Measurements from ENCODE around the gene TEAD2. TPM values are rescaled to one million over a fixed set of nuclear protein-coding genes. Genes with fewer than 3 reads are reported as not detected.

Gene TEAD2
- total RNA-seq, 2 experiments from 2014 or later: not detected

GRCh38 chr19:49395581-49396407 lies 33.6 kb upstream of the TEAD2 start:
- H3K4me3 Mint-ChIP-seq: no peak overlapping the region
- H3K4me1 Mint-ChIP-seq: peaks cover 18% of the 10 kb centered on the region

GRCh38 chr19:49393881-49394280 lies 31.7 kb upstream of the TEAD2 start:
- H3K27ac Mint-ChIP-seq: no peak overlapping the region
- H3K4me1 Mint-ChIP-seq: peaks cover 24% of the 10 kb centered on the region
- no peaks in the 10 kb centered on the region for H3K9me3 Mint-ChIP-seq (ENCODE audit: low read depth)
- no peak for ATAC-seq
- no peak for DNase-seq
- H3K27me3 Mint-ChIP-seq: no peaks in the 10 kb centered on the region
- no peaks in the 10 kb centered on the region for H3K36me3 Mint-ChIP-seq
- H3K4me3 Mint-ChIP-seq: no peak overlapping the region
- CTCF ChIA-PET: interaction anchor here (1.0 to 5.0 kb wide), 6 partner anchors 12 to 167 kb away, joined by 4 to 87 read pairs (median 12); partner anchors contain the start of genes FLT3LG, GFY and PTH2

More at GRCh38 chr19:49395581-49396407, 33.6 kb upstream of the TEAD2 start:
- no peaks in the 10 kb centered on the region for H3K36me3 Mint-ChIP-seq
- no peaks in the 10 kb centered on the region for H3K27me3 Mint-ChIP-seq
- DNase-seq: no peak
- ATAC-seq: no peak
- CTCF ChIA-PET: interaction anchor here (0.6 to 1.4 kb wide), 3 partner anchors 47 to 78 kb away, joined by 3 to 5 read pairs (median 3); partner anchors contain the start of gene FLT3LG
- no peak overlapping the region for H3K27ac Mint-ChIP-seq
- H3K9me3 Mint-ChIP-seq (ENCODE audit: low read depth): no peaks in the 10 kb centered on the region

- Mint-ChIP-seq H3K36me3 (no peaks in the 10 kb centered on the region), H3K4me1 (peaks cover 30% of the 10 kb centered on the region), H3K27ac (peak overlapping the region; percentile 58), H3K4me3 (no peak overlapping the region), H3K9me3 (ENCODE audit: low read depth) (no peaks in the 10 kb centered on the region), H3K27me3 (no peaks in the 10 kb centered on the region)
- ATAC-seq (peak; percentile 91), DNase-seq (peak; percentile 87)
- CTCF ChIA-PET: interaction anchor here (0.6 to 5.0 kb wide), 35 partner anchors 8 to 289 kb away, joined by 3 to 87 read pairs (median 4); partner anchors contain the start of genes ALDH16A1, FLT3LG, GFY and PIH1D1
These were observed 29.6 kb upstream of the TEAD2 start for GRCh38 chr19:49391581-49392399.

- Mint-ChIP-seq H3K9me3 (ENCODE audit: low read depth) (no peaks in the 10 kb centered on the region), H3K4me3 (no peak overlapping the region), H3K4me1 (peaks cover 30% of the 10 kb centered on the region), H3K36me3 (no peaks in the 10 kb centered on the region), H3K27ac (no peak overlapping the region), H3K27me3 (no peaks in the 10 kb centered on the region)
- CTCF ChIA-PET: interaction anchor here (0.6 to 5.0 kb wide), 31 partner anchors 8 to 178 kb away, joined by 3 to 87 read pairs (median 5); partner anchors contain the start of genes ALDH16A1, FLT3LG, GFY and PIH1D1
- DNase-seq: no peak
- ATAC-seq: no peak
These were observed 28.7 kb upstream of the TEAD2 start for GRCh38 chr19:49390929-49391359.

GRCh38 chr19:49390131-49390928 lies 28.1 kb upstream of the TEAD2 start:
- H3K9me3 Mint-ChIP-seq (ENCODE audit: low read depth): no peaks in the 10 kb centered on the region
- no peaks in the 10 kb centered on the region for H3K36me3 Mint-ChIP-seq
- no peak for ATAC-seq
- no peak overlapping the region for H3K4me3 Mint-ChIP-seq
- no peak overlapping the region for H3K27ac Mint-ChIP-seq
- CTCF ChIA-PET: interaction anchor here (1.0 to 5.0 kb wide), 7 partner anchors 20 to 178 kb away, joined by 3 to 87 read pairs (median 12); partner anchors contain the start of genes FLT3LG, GFY and PTH2
- no peaks in the 10 kb centered on the region for H3K27me3 Mint-ChIP-seq
- no peak for DNase-seq
- peaks cover 30% of the 10 kb centered on the region for H3K4me1 Mint-ChIP-seq

GRCh38 chr19:49389406-49389805 lies 27.2 kb upstream of the TEAD2 start:
- H3K27ac Mint-ChIP-seq: no peak overlapping the region
- CTCF ChIA-PET: interaction anchor here (1.4 to 4.5 kb wide), 3 partner anchors 35 to 54 kb away, joined by 4 to 52 read pairs (median 6); partner anchors contain the start of genes GFY and PTH2

GRCh38 chr19:49387936-49388372 lies 25.7 kb upstream of the TEAD2 start, which contains the start of gene KASH5:
Gene KASH5, plus strand, starts transcription at chr19:49388249. Its CDS starts 2,635 bp downstream, at chr19:49390884.
- peak within 1 kb of the TSS; percentile 77 for H3K27ac Mint-ChIP-seq
- peak within 1 kb of the TSS; percentile 30 for H3K4me3 Mint-ChIP-seq
- CTCF ChIA-PET: interaction anchor here (0.7 to 1.8 kb wide), 6 partner anchors 33 to 86 kb away, joined by 3 to 9 read pairs (median 5); partner anchors contain the start of genes FLT3LG and GFY
- ATAC-seq (peak; percentile 57), DNase-seq (peak; percentile 92)
- H3K36me3 Mint-ChIP-seq: no peaks in the 10 kb centered on the region
- H3K9me3 Mint-ChIP-seq (ENCODE audit: low read depth): no peaks in the 10 kb centered on the region
- H3K4me1 Mint-ChIP-seq: peaks cover 30% of the 10 kb centered on the region
- H3K27me3 Mint-ChIP-seq: peaks cover 5% of the 10 kb centered on the region

More at GRCh38 chr19:49389406-49389805, 27.2 kb upstream of the TEAD2 start:
- no peak for ATAC-seq
- Mint-ChIP-seq H3K9me3 (ENCODE audit: low read depth) (no peaks in the 10 kb centered on the region), H3K4me1 (peaks cover 30% of the 10 kb centered on the region), H3K36me3 (no peaks in the 10 kb centered on the region), H3K27me3 (no peaks in the 10 kb centered on the region), H3K4me3 (no peak overlapping the region)
- no peak for DNase-seq

GRCh38 chr19:49383599-49383998 lies 21.4 kb upstream of the TEAD2 start:
- no peak overlapping the region for H3K27ac Mint-ChIP-seq
- no peak overlapping the region for H3K4me3 Mint-ChIP-seq
- CTCF ChIA-PET: interaction anchor here (0.7 to 1.3 kb wide), 3 partner anchors 8 to 82 kb away, joined by 3 read pairs; no protein-coding TSS in a partner anchor
- H3K36me3 Mint-ChIP-seq: peaks cover 3% of the 10 kb centered on the region
- peaks cover 16% of the 10 kb centered on the region for H3K27me3 Mint-ChIP-seq
- peaks cover 8% of the 10 kb centered on the region for H3K4me1 Mint-ChIP-seq
- H3K9me3 Mint-ChIP-seq (ENCODE audit: low read depth): peaks cover 3% of the 10 kb centered on the region
- ATAC-seq (no peak), DNase-seq (no peak)

GRCh38 chr19:49382639-49383038 lies 20.4 kb upstream of the TEAD2 start:
- no peak for DNase-seq
- no peak for ATAC-seq
- Mint-ChIP-seq H3K9me3 (ENCODE audit: low read depth) (peaks cover 3% of the 10 kb centered on the region), H3K27ac (no peak overlapping the region), H3K36me3 (peaks cover 3% of the 10 kb centered on the region), H3K27me3 (peaks cover 16% of the 10 kb centered on the region), H3K4me3 (no peak overlapping the region), H3K4me1 (peaks cover 3% of the 10 kb centered on the region)
- CTCF ChIA-PET: interaction anchor here (0.6 to 1.7 kb wide), 4 partner anchors 9 to 90 kb away, joined by 3 to 5 read pairs (median 3); no protein-coding TSS in a partner anchor

GRCh38 chr19:49380391-49380790 lies 18.2 kb upstream of the TEAD2 start:
- ATAC-seq (no peak), DNase-seq (no peak)
- peaks cover 27% of the 10 kb centered on the region for H3K27me3 Mint-ChIP-seq
- no peak overlapping the region for H3K4me3 Mint-ChIP-seq
- no peak overlapping the region for H3K27ac Mint-ChIP-seq
- no peaks in the 10 kb centered on the region for H3K4me1 Mint-ChIP-seq
- peaks cover 3% of the 10 kb centered on the region for H3K9me3 Mint-ChIP-seq (ENCODE audit: low read depth)
- CTCF ChIA-PET: interaction anchor here (1.0 to 2.6 kb wide), 3 partner anchors 11 to 283 kb away, joined by 3 to 7 read pairs (median 3); partner anchors contain the start of gene FLT3LG
- peaks cover 3% of the 10 kb centered on the region for H3K36me3 Mint-ChIP-seq

- H3K4me3 Mint-ChIP-seq: no peak overlapping the region
- no peak overlapping the region for H3K27ac Mint-ChIP-seq
- H3K9me3 Mint-ChIP-seq (ENCODE audit: low read depth): peaks cover 3% of the 10 kb centered on the region
- CTCF ChIA-PET: interaction anchor here (0.9 to 2.6 kb wide), 2 partner anchors 13 to 46 kb away, joined by 3 to 7 read pairs; no protein-coding TSS in a partner anchor
- H3K27me3 Mint-ChIP-seq: peaks cover 25% of the 10 kb centered on the region
- H3K4me1 Mint-ChIP-seq: no peaks in the 10 kb centered on the region
- ATAC-seq (no peak), DNase-seq (no peak)
- peaks cover 3% of the 10 kb centered on the region for H3K36me3 Mint-ChIP-seq
These were observed 16.3 kb upstream of the TEAD2 start for GRCh38 chr19:49378512-49378911.
